ENCODE data around the gene TAS1R3. TPM values are rescaled to one million over a fixed set of nuclear protein-coding genes. Genes with fewer than 3 reads are reported as not detected.

TAS1R3 gene
- total RNA-seq: 1 to 10 TPM in 1 of 4 donors, under 1 TPM in 3; 0.21 to 1.2 (median 0.63) TPM

DNA sequence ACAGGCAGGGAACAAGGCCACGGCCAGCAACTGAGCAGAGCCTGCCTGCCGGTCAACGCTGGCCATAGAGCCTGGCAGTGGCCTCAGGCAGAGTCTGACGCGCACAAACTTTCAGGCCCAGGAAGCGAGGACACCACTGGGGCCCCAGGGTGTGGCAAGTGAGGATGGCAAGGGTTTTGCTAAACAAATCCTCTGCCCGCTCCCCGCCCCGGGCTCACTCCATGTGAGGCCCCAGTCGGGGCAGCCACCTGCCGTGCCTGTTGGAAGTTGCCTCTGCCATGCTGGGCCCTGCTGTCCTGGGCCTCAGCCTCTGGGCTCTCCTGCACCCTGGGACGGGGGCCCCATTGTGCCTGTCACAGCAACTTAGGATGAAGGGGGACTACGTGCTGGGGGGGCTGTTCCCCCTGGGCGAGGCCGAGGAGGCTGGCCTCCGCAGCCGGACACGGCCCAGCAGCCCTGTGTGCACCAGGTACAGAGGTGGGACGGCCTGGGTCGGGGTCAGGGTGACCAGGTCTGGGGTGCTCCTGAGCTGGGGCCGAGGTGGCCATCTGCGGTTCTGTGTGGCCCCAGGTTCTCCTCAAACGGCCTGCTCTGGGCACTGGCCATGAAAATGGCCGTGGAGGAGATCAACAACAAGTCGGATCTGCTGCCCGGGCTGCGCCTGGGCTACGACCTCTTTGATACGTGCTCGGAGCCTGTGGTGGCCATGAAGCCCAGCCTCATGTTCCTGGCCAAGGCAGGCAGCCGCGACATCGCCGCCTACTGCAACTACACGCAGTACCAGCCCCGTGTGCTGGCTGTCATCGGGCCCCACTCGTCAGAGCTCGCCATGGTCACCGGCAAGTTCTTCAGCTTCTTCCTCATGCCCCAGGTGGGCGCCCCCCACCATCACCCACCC lies at the start of gene TAS1R3:
Gene TAS1R3, plus strand, starts transcription at position 213 of the 898 bp plus-strand sequence. Its CDS starts 66 bp downstream, at position 279.
- peaks cover 0 to 56% (median 7%) of the 10 kb centered on the region in 3 donors for H3K36me3 ChIP-seq
- WGBS, 2 donors: 55% methylated on average over 30 to 31 of the region's 41 CpGs
- no peaks in the 10 kb centered on the region for H3K9me3 ChIP-seq
- H3K4me1 ChIP-seq: peaks cover 0 to 53% (median 22%) of the 10 kb centered on the region in 4 donors
- no peak for DNase-seq (ENCODE audit: low spot score in 2 of 2)
- no peak for TF ChIP-seq POLR2A (IDR thresholded peaks at IDR 0.05)
- TF ChIP-seq, protein P1, sequence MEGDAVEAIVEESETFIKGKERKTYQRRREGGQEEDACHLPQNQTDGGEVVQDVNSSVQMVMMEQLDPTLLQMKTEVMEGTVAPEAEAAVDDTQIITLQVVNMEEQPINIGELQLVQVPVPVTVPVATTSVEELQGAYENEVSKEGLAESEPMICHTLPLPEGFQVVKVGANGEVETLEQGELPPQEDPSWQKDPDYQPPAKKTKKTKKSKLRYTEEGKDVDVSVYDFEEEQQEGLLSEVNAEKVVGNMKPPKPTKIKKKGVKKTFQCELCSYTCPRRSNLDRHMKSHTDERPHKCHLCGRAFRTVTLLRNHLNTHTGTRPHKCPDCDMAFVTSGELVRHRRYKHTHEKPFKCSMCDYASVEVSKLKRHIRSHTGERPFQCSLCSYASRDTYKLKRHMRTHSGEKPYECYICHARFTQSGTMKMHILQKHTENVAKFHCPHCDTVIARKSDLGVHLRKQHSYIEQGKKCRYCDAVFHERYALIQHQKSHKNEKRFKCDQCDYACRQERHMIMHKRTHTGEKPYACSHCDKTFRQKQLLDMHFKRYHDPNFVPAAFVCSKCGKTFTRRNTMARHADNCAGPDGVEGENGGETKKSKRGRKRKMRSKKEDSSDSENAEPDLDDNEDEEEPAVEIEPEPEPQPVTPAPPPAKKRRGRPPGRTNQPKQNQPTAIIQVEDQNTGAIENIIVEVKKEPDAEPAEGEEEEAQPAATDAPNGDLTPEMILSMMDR (IDR thresholded peaks at IDR 0.05): no peak
- peak within 1 kb of the TSS in 3 of 4 donors; percentile 46 to 70 (median 66) for H3K27ac ChIP-seq
- no peak within 1 kb of the TSS for H3K4me3 ChIP-seq
- H3K27me3 ChIP-seq: no peaks in the 10 kb centered on the region

DNA sequence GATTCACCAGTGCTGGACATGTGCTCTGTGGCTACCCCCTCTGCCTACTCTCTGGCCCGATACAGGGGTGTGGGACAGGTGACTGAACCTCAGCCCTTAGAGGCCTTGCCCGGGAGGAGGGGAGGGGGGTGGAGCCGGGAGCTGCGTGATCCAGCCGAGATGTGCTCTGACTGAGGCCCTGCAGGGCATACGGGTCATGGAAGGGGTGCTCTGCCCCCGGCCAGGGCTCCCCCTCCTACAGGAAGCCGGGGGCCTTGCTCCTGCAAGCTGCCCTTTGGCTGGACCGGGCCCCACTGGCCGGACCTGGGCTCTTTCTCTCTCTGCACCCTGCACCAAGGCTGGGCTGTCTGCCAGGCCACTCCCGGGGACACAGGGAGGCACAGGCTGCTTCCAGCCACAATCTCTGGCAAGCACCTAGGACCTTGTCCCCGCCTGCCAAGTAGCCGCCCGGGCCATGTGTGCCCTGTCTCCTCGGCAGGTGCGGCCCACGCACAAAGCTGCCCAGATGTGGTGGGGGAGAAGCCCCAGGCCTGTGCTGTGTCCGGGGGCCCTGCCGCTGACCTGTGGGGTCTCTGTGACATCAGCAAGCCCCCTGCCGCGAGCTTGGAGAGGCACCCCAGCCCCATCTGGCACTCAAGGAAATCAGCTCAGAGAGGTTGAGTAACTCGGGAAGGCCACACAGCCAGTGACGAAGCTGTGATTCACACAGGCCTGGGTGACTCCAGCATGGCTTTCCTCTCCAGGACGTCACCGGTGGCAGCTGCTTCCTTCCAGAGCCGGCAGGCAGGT lies 49.4 kb upstream of the TAS1R3 start:
- no peak overlapping the region for H3K4me3 ChIP-seq
- H3K27ac ChIP-seq: peak overlapping the region in 1 of 4 donors; percentile 59
- 42 to 60% methylated on average over 4 to 15 of the region's 26 CpGs for WGBS, 2 donors
- no peaks in the 10 kb centered on the region for H3K9me3 ChIP-seq
- TF ChIP-seq EP300 (IDR thresholded peaks at IDR 0.05) (no peak), POLR2A (IDR thresholded peaks at IDR 0.05) (no peak)
- TF ChIP-seq, protein P1 (IDR thresholded peaks at IDR 0.05): no peak
- H3K27me3 ChIP-seq: peaks cover 0 to 18% of the 10 kb centered on the region in 2 donors
- DNase-seq (ENCODE audit: low spot score in 2 of 2): no peak
- no peaks in the 10 kb centered on the region for H3K36me3 ChIP-seq
- no peaks in the 10 kb centered on the region for H3K4me1 ChIP-seq

GRCh38 chr1:1282998-1283397 lies 48.1 kb upstream of the TAS1R3 start:
- H3K36me3 ChIP-seq: no peaks in the 10 kb centered on the region
- H3K9me3 ChIP-seq: no peaks in the 10 kb centered on the region
- TF ChIP-seq POLR2A (IDR thresholded peaks at IDR 0.05): no peak
- no peak for TF ChIP-seq EP300 (IDR thresholded peaks at IDR 0.05)
- TF ChIP-seq, protein P1 (IDR thresholded peaks at IDR 0.05): no peak
- no peak overlapping the region for H3K4me3 ChIP-seq
- no peak for DNase-seq (ENCODE audit: low spot score in 2 of 2)
- 90 to 91% methylated on average over 14 of the region's 14 CpGs for WGBS, 2 donors
- peaks cover 0 to 23% of the 10 kb centered on the region in 2 donors for H3K27me3 ChIP-seq
- H3K27ac ChIP-seq: no peak overlapping the region
- no peaks in the 10 kb centered on the region for H3K4me1 ChIP-seq

DNA sequence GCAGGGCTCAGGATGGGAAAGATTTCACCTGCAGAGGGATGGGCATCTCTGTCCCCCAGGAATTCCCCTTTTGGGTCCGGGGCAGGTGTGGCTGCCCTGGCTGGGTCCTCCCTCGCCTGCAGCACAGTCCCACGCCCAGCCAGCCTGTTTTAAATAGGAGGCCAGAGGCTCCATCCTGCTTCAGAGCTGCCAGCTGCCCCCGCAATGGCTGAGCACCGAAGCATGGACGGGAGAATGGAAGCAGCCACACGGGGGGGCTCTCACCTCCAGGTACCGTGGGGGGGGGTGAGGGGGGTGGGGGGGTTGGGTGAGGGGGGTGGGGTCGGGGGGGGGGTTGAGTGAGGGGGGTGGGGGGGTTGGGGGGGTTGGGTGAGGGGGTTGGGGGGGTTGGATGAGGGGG lies 47.3 kb upstream of the TAS1R3 start:
- no peak for DNase-seq (ENCODE audit: low spot score in 2 of 2)
- TF ChIP-seq EP300 (IDR thresholded peaks at IDR 0.05) (no peak), POLR2A (IDR thresholded peaks at IDR 0.05) (no peak)
- TF ChIP-seq, protein P1 (IDR thresholded peaks at IDR 0.05): no peak
- Histone ChIP-seq H3K9me3 (no peaks in the 10 kb centered on the region), H3K36me3 (no peaks in the 10 kb centered on the region), H3K4me1 (no peaks in the 10 kb centered on the region), H3K27me3 (peaks cover 0 to 23% of the 10 kb centered on the region in 2 donors), H3K27ac (no peak overlapping the region), H3K4me3 (no peak overlapping the region)
- 53% methylated on average over 3 of the region's 9 CpGs; no CpG with 5 or more reads in 1 of the 2 donors for WGBS, 2 donors
